GM23338 (cell line): ENCODE measurements around the gene TMEM250. TPM values are rescaled to one million over a fixed set of nuclear protein-coding genes. Genes with fewer than 3 reads are reported as not detected.

Experiments used
- ATAC-seq: fragments of 200-7000 bp; cut with Tn5 transposase; 3 replicates; pipeline ENCODE4 v1.9.1; 2020
- DNase-seq: peaks from one replicate; pipeline ENCODE4 v3.0.0-alpha.2; 2015; ENCODE audit warnings: low spot score
- H2AFZ ChIP-seq: fragments of 200-600 bp; sonication (generic); 2 replicates; pipeline ENCODE4 v1.8.0; 2016; ENCODE audit warnings: antibody characterized with exemption, mild to moderate bottlenecking, moderate library complexity
- H3F3A ChIP-seq: fragments of 200-600 bp; sonication (generic); replicated peaks from 2 replicates; pipeline ENCODE4 v1.8.0; 2017; ENCODE audit warnings: antibody characterized with exemption, mixed run types, low read depth
- H3K27ac ChIP-seq: fragments of 200-600 bp; sonication (generic); 2 replicates; pipeline ENCODE4 v1.6.1; 2016; ENCODE audit warnings: low read depth
- H3K27me3 ChIP-seq: fragments of 200-600 bp; sonication (generic); 2 replicates; pipeline ENCODE4 v1.8.0; 2016; ENCODE audit warnings: mild to moderate bottlenecking, mixed run types, moderate library complexity; ENCODE audit not compliant: insufficient read depth
- H3K36me3 ChIP-seq: fragments of 200-600 bp; sonication (generic); 2 replicates; pipeline ENCODE4 v1.8.0; 2016; ENCODE audit warnings: mild to moderate bottlenecking; ENCODE audit not compliant: insufficient read depth
- H3K4me1 ChIP-seq: fragments of 200-600 bp; sonication (generic); 2 replicates; pipeline ENCODE4 v1.8.0; 2016; ENCODE audit warnings: mild to moderate bottlenecking, moderate library complexity; ENCODE audit not compliant: insufficient read depth
- H3K4me2 ChIP-seq: fragments of 200-600 bp; sonication (generic); 2 replicates; pipeline ENCODE4 v1.7.1; 2017; ENCODE audit warnings: mixed run types
- H3K4me3 ChIP-seq: fragments of 200-600 bp; sonication (generic); 2 replicates; pipeline ENCODE4 v1.6.1; 2016; ENCODE audit warnings: mixed run types
- H3K79me2 ChIP-seq: fragments of 200-600 bp; sonication (generic); replicated peaks from 2 replicates; pipeline ENCODE4 v1.8.0; 2017; ENCODE audit warnings: mild to moderate bottlenecking; ENCODE audit not compliant: insufficient read depth
- H3K9me2 ChIP-seq: fragments of 200-600 bp; sonication (generic); 2 replicates; pipeline ENCODE4 v1.8.0; 2017; ENCODE audit not compliant: insufficient read depth
- H4K20me1 ChIP-seq: fragments of 200-600 bp; sonication (generic); replicated peaks from 2 replicates; pipeline ENCODE4 v1.8.0; 2017; ENCODE audit warnings: mild to moderate bottlenecking; ENCODE audit not compliant: insufficient read depth
- H3K27ac Mint-ChIP-seq: 2 replicates; pipeline ENCODE4 v1.8.0; 2020; ENCODE audit warnings: inconsistent platforms, mild to moderate bottlenecking, moderate library complexity, mixed read lengths
- H3K27me3 Mint-ChIP-seq: 3 replicates; pipeline ENCODE4 v1.8.0; 2022; ENCODE audit warnings: low read depth, mild to moderate bottlenecking, moderate library complexity, mixed read lengths, inconsistent platforms; ENCODE audit not compliant: insufficient read depth, poor library complexity
- H3K36me3 Mint-ChIP-seq: 3 replicates; pipeline ENCODE4 v1.8.0; 2021; ENCODE audit warnings: low read depth, mild to moderate bottlenecking, inconsistent platforms, moderate library complexity, mixed read lengths
- H3K4me1 Mint-ChIP-seq: 3 replicates; pipeline ENCODE4 v1.8.0; 2020; ENCODE audit warnings: mild to moderate bottlenecking, inconsistent platforms, mixed read lengths
- H3K4me3 Mint-ChIP-seq: 3 replicates; pipeline ENCODE4 v1.8.0; 2021; ENCODE audit warnings: moderate library complexity, mild to moderate bottlenecking, inconsistent platforms, mixed read lengths
- H3K9me3 Mint-ChIP-seq: 3 replicates; pipeline ENCODE4 v1.8.0; 2020; ENCODE audit warnings: moderate library complexity, mild to moderate bottlenecking, inconsistent platforms, mixed read lengths
- CTCF ChIP-seq, 2 experiments: fragments of 200-600 bp in 1 of 2; sonication (generic) in 1 of 2; conservative IDR thresholded peaks; 2 replicates each; pipeline versions ENCODE4 v1.5.1 to v1.6.1; 2016 to 2017; ENCODE audit warnings: antibody characterized with exemption in 2 of 2, low read depth in 2 of 2, mild to moderate bottlenecking in 2 of 2, moderate library complexity in 1 of 2
- ETS1 ChIP-seq: IDR thresholded peaks from 2 replicates; pipeline ENCODE4 v1.6.1; 2016; ENCODE audit warnings: antibody characterized with exemption
- EZH2 ChIP-seq: fragments of 200-600 bp; sonication (generic); IDR thresholded peaks from one replicate; pipeline ENCODE4 v1.8.0; 2017; ENCODE audit warnings: antibody characterized with exemption, mild to moderate bottlenecking, low read depth; ENCODE audit not compliant: unreplicated experiment
- EZH2phosphoT487 ChIP-seq: fragments of 200-600 bp; sonication (generic); IDR thresholded peaks from one replicate; pipeline ENCODE4 v1.8.1; 2018; ENCODE audit warnings: antibody characterized with exemption; ENCODE audit not compliant: unreplicated experiment
- POLR2AphosphoS5 ChIP-seq: IDR thresholded peaks from 2 replicates; pipeline ENCODE4 v1.6.1; 2016; ENCODE audit warnings: antibody characterized with exemption, low read depth
- REST ChIP-seq: IDR thresholded peaks from one replicate; pipeline ENCODE4 v1.6.1; 2018; ENCODE audit warnings: antibody characterized with exemption; ENCODE audit not compliant: unreplicated experiment
- STAT1 ChIP-seq: IDR thresholded peaks from one replicate; pipeline ENCODE4 v1.6.1; 2016; ENCODE audit warnings: antibody characterized with exemption; ENCODE audit not compliant: unreplicated experiment
- ZNF114 ChIP-seq: fragments of 250-450 bp; sonication (Bioruptor Pico); IDR thresholded peaks from 2 replicates; pipeline ENCODE4 v1.5.0; 2020; ENCODE audit warnings: mild to moderate bottlenecking, moderate library complexity
- ZNF331 ChIP-seq: fragments of 250-450 bp; sonication (Bioruptor Pico); IDR thresholded peaks from 2 replicates; pipeline ENCODE4 v1.5.0; 2020; ENCODE audit warnings: low read depth, mild to moderate bottlenecking, moderate library complexity
- polyA plus RNA-seq: library from polyadenylated mRNA; unstranded; fragments of >200 nt; fragmentation: Nextera tagmentation; extraction: Ambion mirVana; gene quantifications from 2 replicates; pipeline ENCODE4 v1.2.1, GENCODE V29; 2016
- total RNA-seq: library from RNA; depleted of rRNA; stranded (reverse); fragments of >200 nt; shearing (Covaris generic); gene quantifications from 2 replicates; pipeline ENCODE4 v1.2.3, GENCODE V29; 2014

TMEM250 gene
- total and polyA plus RNA-seq, 2 experiments from 2014 or later = 12.2 to 39.2 TPM

- TF ChIP-seq ETS1 = no peak
- no peak for TF ChIP-seq ZNF114 (CRISPR knock-in tag)
- TF ChIP-seq STAT1 = no peak
- no peak for TF ChIP-seq CTCF (conservative IDR thresholded peaks at IDR 0.05; ENCODE audit: low read depth in 2 of 2)
- TF ChIP-seq ZNF331 = no peak
- no peak for TF ChIP-seq EZH2phosphoT487
Observed at GRCh38 chr9:136137321-136138265, 18.9 kb upstream of the TMEM250 start (continued).

GRCh38 chr9:136136127-136136925, 17.7 kb upstream of the TMEM250 start:
- Mint-ChIP-seq H3K4me3 (no peak overlapping the region), H3K36me3 (no peaks in the 10 kb centered on the region), H3K4me1 (peaks cover 18% of the 10 kb centered on the region), H3K27ac (no peak overlapping the region), H3K27me3 (peaks cover 16% of the 10 kb centered on the region), H3K9me3 (no peaks in the 10 kb centered on the region; the same call in 2 of the 3 replicates)
- ATAC-seq (no peak), DNase-seq (no peak)
- no peak overlapping the region for H3K4me3 ChIP-seq
- H3K36me3 ChIP-seq = no peaks in the 10 kb centered on the region
- H3K79me2 ChIP-seq = no peaks in the 10 kb centered on the region
- no peak overlapping the region for H3K27ac ChIP-seq
- peaks cover 9% of the 10 kb centered on the region; the same call in 1 of the 2 replicates for H3K4me1 ChIP-seq
- no peaks in the 10 kb centered on the region for H3K9me2 ChIP-seq
- H3K27me3 ChIP-seq = peaks cover 26% of the 10 kb centered on the region
- H3K4me2 ChIP-seq = no peak overlapping the region
- H2AFZ ChIP-seq = no peak overlapping the region
- no peaks in the 10 kb centered on the region for H4K20me1 ChIP-seq
- no peaks in the 10 kb centered on the region for H3F3A ChIP-seq
- no peak for TF ChIP-seq EZH2
- TF ChIP-seq REST = no peak
- no peak for TF ChIP-seq ZNF331
- TF ChIP-seq ETS1 = no peak
- TF ChIP-seq POLR2AphosphoS5 = no peak
